Measurements from ENCODE around the gene ZNF600.
A peak's percentile ranks its signal among the peaks of the same experiment; 100 is the strongest.
"Not testable (repeated sequence)": the region's sequence is repeated elsewhere in the genome, so short reads cannot be mapped to it uniquely, and the experiment has no call there.

Gene ZNF600

GRCh38 chr19:52741951-52742485, 44.6 kb downstream of the ZNF600 start:
- no peak for DNase-seq (ENCODE audit: low read depth)

- not testable (repeated sequence) for DNase-seq (ENCODE audit: low read depth)
These were observed 45.2 kb downstream of the ZNF600 start for GRCh38 chr19:52741371-52741770.

GRCh38 chr19:52739576-52739975, 47.0 kb downstream of the ZNF600 start:
- DNase-seq (ENCODE audit: low read depth) = no peak

GRCh38 chr19:52735734-52736133, 50.9 kb downstream of the ZNF600 start:
- DNase-seq (ENCODE audit: low read depth) = no peak

- peak; percentile 100 for DNase-seq (ENCODE audit: low read depth)
These were observed 51.5 kb downstream of the ZNF600 start, which contains the start of gene ZNF611 for GRCh38 chr19:52734893-52735661. ZNF611 (minus strand) TSS chr19:52735044; CDS start chr19:52715894, 19,150 bp downstream.

- no peak for DNase-seq (ENCODE audit: low read depth)
These were observed 52.2 kb downstream of the ZNF600 start for GRCh38 chr19:52734331-52734892.

- DNase-seq (ENCODE audit: low read depth) = not testable (repeated sequence)
These were observed 60.5 kb downstream of the ZNF600 start for GRCh38 chr19:52726051-52726450.

GRCh38 chr19:52725528-52725961, 61.0 kb downstream of the ZNF600 start:
- DNase-seq (ENCODE audit: low read depth) = no peak

- no peak for DNase-seq (ENCODE audit: low read depth)
These were observed 61.7 kb downstream of the ZNF600 start for GRCh38 chr19:52724701-52725514.

- DNase-seq (ENCODE audit: low read depth) = not testable (repeated sequence)
These were observed 62.5 kb downstream of the ZNF600 start for GRCh38 chr19:52723907-52724598.

- DNase-seq (ENCODE audit: low read depth) = no peak
These were observed 64.3 kb downstream of the ZNF600 start for GRCh38 chr19:52722062-52723003.

GRCh38 chr19:52720541-52720940, 66.0 kb downstream of the ZNF600 start:
- not testable (repeated sequence) for DNase-seq (ENCODE audit: low read depth)

- DNase-seq (ENCODE audit: low read depth) = no peak
These were observed 70.1 kb downstream of the ZNF600 start for GRCh38 chr19:52716522-52716921.

GRCh38 chr19:52715902-52716301, 70.7 kb downstream of the ZNF600 start:
- DNase-seq (ENCODE audit: low read depth) = not testable (repeated sequence)

- DNase-seq (ENCODE audit: low read depth) = not testable (repeated sequence)
These were observed 71.3 kb downstream of the ZNF600 start for GRCh38 chr19:52715330-52715729.
